Epithelial cell of proximal tubule (primary cell): Measurements from ENCODE around the gene EDRF1. TPM values are rescaled to one million over a fixed set of nuclear protein-coding genes. Genes with fewer than 3 reads are reported as not detected.

Experiments used
- DNase-seq: peaks from one replicate; pipeline ENCODE4 v3.0.0-alpha.2; 2011; ENCODE audit warnings: low read depth
- H3K4me3 ChIP-seq: 2 replicates; pipeline ENCODE4 v1.5.1; 2011; ENCODE audit warnings: low read depth, mild to moderate bottlenecking, low read length
- CTCF ChIP-seq: conservative IDR thresholded peaks from 2 replicates; pipeline ENCODE4 v1.5.1; 2012; ENCODE audit warnings: low read depth, mild to moderate bottlenecking, low read length
- total RNA-seq: library from RNA; depleted of rRNA; stranded (reverse); fragments of >200 nt; gene quantifications from 2 replicates; pipeline ENCODE4 v1.2.3, GENCODE V29; 2015

EDRF1 gene
- 14.5 and 15.4 TPM in 2 replicates for total RNA-seq

- TF ChIP-seq CTCF: no peak
- peak within 1 kb of the TSS; percentile 95 for H3K4me3 ChIP-seq
- DNase-seq: peak; percentile 80
Measured at GRCh38 chr10:125719173-125720001, at the start of gene EDRF1. Gene EDRF1, plus strand, starts transcription at chr10:125719709. Its CDS starts 99 bp downstream, at chr10:125719808.

- no peak for DNase-seq
- TF ChIP-seq CTCF: no peak
- H3K4me3 ChIP-seq: no peak overlapping the region
Measured at GRCh38 chr10:125672884-125673283, 46.6 kb upstream of the EDRF1 start.

- TF ChIP-seq CTCF: no peak
- no peak for DNase-seq
- no peak overlapping the region for H3K4me3 ChIP-seq
Measured at GRCh38 chr10:125679436-125679835, 40.1 kb upstream of the EDRF1 start.

- no peak within 1 kb of the TSS for H3K4me3 ChIP-seq
- no peak for DNase-seq
- TF ChIP-seq CTCF: no peak
Measured at GRCh38 chr10:125683063-125683462, 36.4 kb upstream of the EDRF1 start, which contains the start of gene TEX36. Gene TEX36, minus strand, starts transcription at chr10:125683163. Its CDS starts 174 bp downstream, at chr10:125682989.

- no peak overlapping the region for H3K4me3 ChIP-seq
- no peak for DNase-seq
- no peak for TF ChIP-seq CTCF
Measured at GRCh38 chr10:125683821-125684220, 35.7 kb upstream of the EDRF1 start.

GRCh38 chr10:125684581-125684980, 34.9 kb upstream of the EDRF1 start:
- H3K4me3 ChIP-seq: no peak overlapping the region
- DNase-seq: no peak
- TF ChIP-seq CTCF: no peak
